Common myeloid progenitor, CD34-positive (primary cell): ENCODE data around the gene RBM45. TPM values are rescaled to one million over a fixed set of nuclear protein-coding genes. Genes with fewer than 3 reads are reported as not detected.

Experiments used
- CTCF ChIA-PET: fragments of 350-600 bp; sonication (Branson Sonifier 250); formaldehyde crosslinking; loops from one replicate; lab custom pipeline; 2021; ENCODE audit warnings: antibody characterized with exemption; lab: Charles Lee
- POLR2A ChIA-PET: fragments of 350-600 bp; sonication (Branson Sonifier 250); formaldehyde crosslinking; loops from one replicate; lab custom pipeline; 2021; ENCODE audit warnings: antibody characterized with exemption; lab: Charles Lee
- DNase-seq, 3 donors: peaks; one replicate each; pipeline versions ENCODE4 v3.0.0 to v3.0.0-alpha.2; 2013
- H3K27ac ChIP-seq, 2 experiments: 1 replicate in 1 of 2; 2 replicates in 1 of 2; pipeline ENCODE4 v1.7.0; 2013; ENCODE audit warnings: inconsistent platforms in 2 of 2, low read length in 2 of 2, mild to moderate bottlenecking in 2 of 2, low read depth in 1 of 2, moderate library complexity in 1 of 2; ENCODE audit not compliant: severe bottlenecking in 2 of 2, insufficient read depth in 1 of 2, poor library complexity in 1 of 2
- H3K27me3 ChIP-seq, 5 experiments: replicated peaks in 2 of 5; 1 replicate in 3 of 5; 2 replicates in 2 of 5; pipeline versions ENCODE4 v1.6.1 to v1.7.0; 2013; ENCODE audit warnings: low read length in 4 of 5, mild to moderate bottlenecking in 2 of 5, moderate library complexity in 2 of 5, inconsistent platforms in 1 of 5; ENCODE audit not compliant: insufficient read depth in 5 of 5, control insufficient read depth in 4 of 5
- H3K36me3 ChIP-seq, 4 experiments: 1 replicate in 2 of 4; 2 replicates in 2 of 4; pipeline versions ENCODE4 v1.6.1 to v1.7.0; 2013; ENCODE audit warnings: low read length in 3 of 4, control low read depth in 1 of 4, mild to moderate bottlenecking in 1 of 4; ENCODE audit not compliant: control insufficient read depth in 4 of 4, insufficient read depth in 4 of 4
- H3K4me1 ChIP-seq, 4 experiments: 1 replicate in 3 of 4; 2 replicates in 1 of 4; pipeline versions ENCODE4 v1.6.1 to v1.7.1; 2013; ENCODE audit warnings: low read length in 3 of 4, mild to moderate bottlenecking in 3 of 4, control low read depth in 1 of 4, inconsistent platforms in 1 of 4, moderate library complexity in 1 of 4; ENCODE audit not compliant: control insufficient read depth in 4 of 4, insufficient read depth in 4 of 4; ENCODE audit errors: control extremely low read depth in 1 of 4
- H3K4me3 ChIP-seq, 7 experiments: 1 replicate in 4 of 7; 2 replicates in 3 of 7; pipeline versions ENCODE4 v1.5.1 to v1.7.0; 2013; ENCODE audit warnings: mild to moderate bottlenecking in 7 of 7, low read length in 6 of 7, moderate library complexity in 6 of 7, inconsistent platforms in 2 of 7, low read depth in 2 of 7, control low read depth in 1 of 7; ENCODE audit not compliant: insufficient read depth in 4 of 7, control insufficient read depth in 1 of 7; ENCODE audit errors: extremely low read depth in 1 of 7
- H3K9me3 ChIP-seq, 5 experiments: 1 replicate in 4 of 5; 2 replicates in 1 of 5; pipeline versions ENCODE4 v1.6.1 to v1.7.1; 2013; ENCODE audit warnings: low read length in 4 of 5, mild to moderate bottlenecking in 2 of 5, inconsistent platforms in 1 of 5, low read depth in 1 of 5, moderate library complexity in 1 of 5; ENCODE audit not compliant: control insufficient read depth in 4 of 5, insufficient read depth in 2 of 5; ENCODE audit errors: control extremely low read depth in 1 of 5
- WGBS: methylation state at CpG from one replicate; pipeline ENCODE4 v1.1.5; 2013; ENCODE audit not compliant: insufficient coverage; 5-methylcytosine and 5-hydroxymethylcytosine counted together
- polyA plus RNA-seq: library from polyadenylated mRNA; unstranded; fragments of 120-200 nt; gene quantifications from one replicate; pipeline ENCODE4 v1.2.1, GENCODE V29; 2013

RBM45 gene
- 15.7 TPM for polyA plus RNA-seq

GRCh38 chr2:178112202-178113152 is at the start of gene RBM45:
TSS of gene RBM45 (plus strand) at chr2:178112437. CDS start at chr2:178112547, 110 bp downstream.
- Histone ChIP-seq H3K4me1 (peaks cover 0 to 18% (median 8%) of the 10 kb centered on the region in 4 experiments), H3K4me3 (peak within 1 kb of the TSS; percentile 80 to 100 (median 96)), H3K36me3 (peaks cover 0 to 6% (median 3%) of the 10 kb centered on the region in 4 experiments), H3K27me3 (no peaks in the 10 kb centered on the region), H3K27ac (peak within 1 kb of the TSS; percentile 81 to 84), H3K9me3 (no peaks in the 10 kb centered on the region)
- ChIA-PET CTCF (interaction anchor here (0.6 to 2.3 kb wide), 15 partner anchors 11 to 311 kb away, joined by 3 to 9 read pairs (median 3); no protein-coding TSS in a partner anchor), POLR2A (no interaction called here)
- peak; percentile 89 to 93 (median 92) for DNase-seq
- under 1% methylated on average over 44 of the region's 60 CpGs for WGBS

- Histone ChIP-seq H3K36me3 (no peaks in the 10 kb centered on the region), H3K9me3 (no peaks in the 10 kb centered on the region), H3K4me3 (no peak overlapping the region), H3K27ac (no peak overlapping the region), H3K27me3 (peaks cover 0 to 3% (median 0%) of the 10 kb centered on the region in 5 experiments), H3K4me1 (no peaks in the 10 kb centered on the region)
- POLR2A ChIA-PET, result no interaction called here
- CTCF ChIA-PET, result no interaction called here
- WGBS, result 90% methylated on average over 2 of the region's 3 CpGs
- no peak for DNase-seq
Measured at GRCh38 chr2:178066324-178066723, 45.9 kb upstream of the RBM45 start.

- WGBS, result 100% methylated on average over 1 of the region's 1 CpG
- CTCF ChIA-PET, result no interaction called here
- no peak overlapping the region for H3K4me3 ChIP-seq
- POLR2A ChIA-PET, result no interaction called here
- H3K36me3 ChIP-seq, result no peaks in the 10 kb centered on the region
- H3K27me3 ChIP-seq, result peaks cover 0 to 8% (median under 1%) of the 10 kb centered on the region in 5 experiments
- peaks cover 0 to 1% (median under 1%) of the 10 kb centered on the region in 4 experiments for H3K4me1 ChIP-seq
- H3K27ac ChIP-seq, result no peak overlapping the region
- H3K9me3 ChIP-seq, result no peaks in the 10 kb centered on the region
- no peak for DNase-seq
Measured at GRCh38 chr2:178066890-178067669, 45.2 kb upstream of the RBM45 start.

- Histone ChIP-seq H3K4me1 (peaks cover 0 to 15% (median 12%) of the 10 kb centered on the region in 4 experiments), H3K27ac (no peak overlapping the region), H3K27me3 (peaks cover 0 to 18% (median 2%) of the 10 kb centered on the region in 5 experiments), H3K36me3 (no peaks in the 10 kb centered on the region), H3K9me3 (no peaks in the 10 kb centered on the region), H3K4me3 (no peak overlapping the region)
- CTCF ChIA-PET, result interaction anchor here (0.5 kb wide), 1 partner anchor 213 kb away, joined by 3 read pairs; no protein-coding TSS in a partner anchor
- DNase-seq, result no peak
- WGBS, result no CpG with 5 or more reads among the region's 1 CpG
- POLR2A ChIA-PET, result no interaction called here
Measured at GRCh38 chr2:178068823-178069454, 43.3 kb upstream of the RBM45 start.

- Histone ChIP-seq H3K36me3 (no peaks in the 10 kb centered on the region), H3K27ac (no peak overlapping the region), H3K4me1 (peaks cover 0 to 15% (median 12%) of the 10 kb centered on the region in 4 experiments), H3K4me3 (no peak overlapping the region), H3K9me3 (no peaks in the 10 kb centered on the region), H3K27me3 (peaks cover 0 to 18% (median 2%) of the 10 kb centered on the region in 5 experiments)
- peak in 2 of 3 donors; percentile 9 to 18 for DNase-seq
- POLR2A ChIA-PET, result no interaction called here
- WGBS, result 80% methylated on average over 1 of the region's 1 CpG
- CTCF ChIA-PET, result interaction anchor here (0.5 kb wide), 1 partner anchor 214 kb away, joined by 3 read pairs; no protein-coding TSS in a partner anchor
Measured at GRCh38 chr2:178069551-178069950, 42.7 kb upstream of the RBM45 start.

- Histone ChIP-seq H3K9me3 (no peaks in the 10 kb centered on the region), H3K27ac (no peak overlapping the region), H3K4me3 (no peak overlapping the region), H3K4me1 (peaks cover 0 to 15% (median 13%) of the 10 kb centered on the region in 4 experiments), H3K27me3 (peaks cover 0 to 18% (median 2%) of the 10 kb centered on the region in 5 experiments), H3K36me3 (no peaks in the 10 kb centered on the region)
- ChIA-PET POLR2A (no interaction called here), CTCF (no interaction called here)
- no peak for DNase-seq
- 100% methylated on average over 1 of the region's 2 CpGs for WGBS
Measured at GRCh38 chr2:178070824-178071223, 41.4 kb upstream of the RBM45 start.
